ENCODE data around the gene ZFYVE27. TPM values are rescaled to one million over a fixed set of nuclear protein-coding genes. Genes with fewer than 3 reads are reported as not detected.

The ZFYVE27 gene
- total and polyA plus RNA-seq, 9 donors, result 14.4 to 30.1 (median 25.6) TPM

- Histone ChIP-seq H3K4me1 (ENCODE audit: insufficient read depth) (no peaks in the 10 kb centered on the region), H3K27me3 (no peaks in the 10 kb centered on the region), H3K36me3 (no peaks in the 10 kb centered on the region), H3K9me3 (no peaks in the 10 kb centered on the region), H3K4me3 (peak overlapping the region; percentile 20), H3K27ac (no peak overlapping the region)
- TF ChIP-seq POLR2A (IDR thresholded peaks at IDR 0.05), result no peak
- TF ChIP-seq, protein P1, sequence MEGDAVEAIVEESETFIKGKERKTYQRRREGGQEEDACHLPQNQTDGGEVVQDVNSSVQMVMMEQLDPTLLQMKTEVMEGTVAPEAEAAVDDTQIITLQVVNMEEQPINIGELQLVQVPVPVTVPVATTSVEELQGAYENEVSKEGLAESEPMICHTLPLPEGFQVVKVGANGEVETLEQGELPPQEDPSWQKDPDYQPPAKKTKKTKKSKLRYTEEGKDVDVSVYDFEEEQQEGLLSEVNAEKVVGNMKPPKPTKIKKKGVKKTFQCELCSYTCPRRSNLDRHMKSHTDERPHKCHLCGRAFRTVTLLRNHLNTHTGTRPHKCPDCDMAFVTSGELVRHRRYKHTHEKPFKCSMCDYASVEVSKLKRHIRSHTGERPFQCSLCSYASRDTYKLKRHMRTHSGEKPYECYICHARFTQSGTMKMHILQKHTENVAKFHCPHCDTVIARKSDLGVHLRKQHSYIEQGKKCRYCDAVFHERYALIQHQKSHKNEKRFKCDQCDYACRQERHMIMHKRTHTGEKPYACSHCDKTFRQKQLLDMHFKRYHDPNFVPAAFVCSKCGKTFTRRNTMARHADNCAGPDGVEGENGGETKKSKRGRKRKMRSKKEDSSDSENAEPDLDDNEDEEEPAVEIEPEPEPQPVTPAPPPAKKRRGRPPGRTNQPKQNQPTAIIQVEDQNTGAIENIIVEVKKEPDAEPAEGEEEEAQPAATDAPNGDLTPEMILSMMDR (IDR thresholded peaks at IDR 0.05), result no peak
- no peak for TF ChIP-seq EP300 (IDR thresholded peaks at IDR 0.05)
- 40 to 52% (median 49%) methylated on average over 8 of the region's 8 CpGs for WGBS, 3 donors
- intact Hi-C loops (cut with DNase I), result no loop called here
- DNase-seq, result peak in 1 of 5 donors; percentile 23
Measured at GRCh38 chr10:97726636-97727178, 10.2 kb upstream of the ZFYVE27 start.

DNA sequence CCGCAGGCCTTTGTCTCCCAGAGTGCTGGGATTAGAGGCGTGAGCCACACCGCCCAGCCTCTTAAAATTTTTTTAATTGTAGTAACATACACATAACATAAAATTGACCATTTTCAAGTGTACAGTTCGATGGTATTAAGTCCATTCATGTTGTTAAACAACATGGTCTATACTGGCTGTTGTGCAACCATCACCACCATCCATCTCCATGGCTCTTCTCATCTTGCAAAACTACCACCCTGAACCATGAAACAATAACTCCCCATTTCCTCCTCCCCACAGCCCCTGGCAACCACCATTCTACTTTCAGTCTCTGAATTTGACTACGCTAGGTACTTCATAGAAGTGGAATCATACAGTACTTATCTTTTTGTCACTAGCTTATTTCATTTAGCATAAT is 7.9 kb upstream of the ZFYVE27 start:
- Histone ChIP-seq H3K9me3 (no peaks in the 10 kb centered on the region), H3K4me1 (ENCODE audit: insufficient read depth) (no peaks in the 10 kb centered on the region), H3K36me3 (no peaks in the 10 kb centered on the region), H3K27ac (no peak overlapping the region), H3K4me3 (no peak overlapping the region), H3K27me3 (no peaks in the 10 kb centered on the region)
- WGBS, 3 donors, result 91 to 96% (median 95%) methylated on average over 5 of the region's 5 CpGs
- intact Hi-C loops (cut with DNase I), result no loop called here
- TF ChIP-seq POLR2A (IDR thresholded peaks at IDR 0.05) (no peak), EP300 (IDR thresholded peaks at IDR 0.05) (no peak)
- TF ChIP-seq, protein P1 (IDR thresholded peaks at IDR 0.05), result no peak
- no peak for DNase-seq

DNA sequence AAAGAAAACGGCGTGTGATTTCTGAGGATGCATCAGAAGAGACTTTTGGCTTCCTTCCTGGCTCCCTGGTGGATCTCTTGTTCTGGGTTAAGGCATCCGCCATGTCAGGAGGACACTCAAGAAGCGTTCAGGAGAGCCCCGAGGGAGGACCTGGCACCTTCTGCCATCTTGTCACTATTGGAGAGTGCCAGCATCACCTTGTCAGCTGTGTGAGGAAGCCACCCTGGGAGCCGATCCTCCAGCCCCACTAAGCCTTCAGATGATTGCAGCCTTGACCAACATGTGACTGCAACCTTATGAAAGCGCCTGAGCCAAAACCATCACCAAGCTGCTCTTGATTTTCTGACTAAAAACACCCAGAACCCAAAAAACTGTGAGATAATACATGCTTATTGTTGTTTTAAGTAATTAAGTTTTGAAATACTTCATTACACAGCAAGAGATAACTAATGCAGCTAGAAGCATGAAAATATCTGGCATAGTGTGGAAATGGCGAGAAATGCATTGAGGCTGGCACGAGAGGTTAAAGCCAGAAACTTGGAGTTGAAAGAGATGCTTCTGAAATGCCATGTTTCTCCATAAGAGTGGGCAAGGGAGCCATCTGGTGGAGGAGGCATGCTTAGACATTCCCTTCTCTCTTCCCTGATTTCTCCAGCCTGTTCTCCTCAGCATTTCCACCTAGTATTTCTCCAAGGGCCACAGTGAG is 5.4 kb upstream of the ZFYVE27 start:
- TF ChIP-seq EP300 (IDR thresholded peaks at IDR 0.05), result no peak
- TF ChIP-seq POLR2A (IDR thresholded peaks at IDR 0.05), result no peak
- TF ChIP-seq, protein P1 (IDR thresholded peaks at IDR 0.05), result peak; percentile 46 to 91 (median 90)
- intact Hi-C loops (cut with DNase I), result loop anchor here (2.0 to 10.0 kb wide), 6 partner anchors 23 to 57 kb away; no protein-coding TSS in a partner anchor
- Histone ChIP-seq H3K27ac (no peak overlapping the region), H3K4me3 (no peak overlapping the region), H3K4me1 (ENCODE audit: insufficient read depth) (no peaks in the 10 kb centered on the region), H3K9me3 (no peaks in the 10 kb centered on the region), H3K27me3 (no peaks in the 10 kb centered on the region), H3K36me3 (no peaks in the 10 kb centered on the region)
- 55 to 61% (median 59%) methylated on average over 9 of the region's 9 CpGs for WGBS, 3 donors
- peak; percentile 60 to 83 (median 65) for DNase-seq

DNA sequence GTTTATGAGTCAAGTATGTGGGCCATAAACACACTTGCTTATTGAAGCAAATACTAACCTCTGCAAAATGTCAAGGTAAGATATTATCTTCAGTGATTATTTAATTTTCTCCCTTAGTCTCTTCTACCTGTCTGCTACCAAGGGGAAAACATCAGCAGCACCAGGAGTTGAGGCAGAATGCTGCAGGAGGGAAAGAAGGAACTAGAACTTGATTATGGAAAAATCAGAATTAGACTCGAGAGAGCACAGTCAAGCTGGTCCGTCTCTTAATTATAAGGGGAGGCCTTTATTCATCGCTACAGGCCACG is 4.9 kb upstream of the ZFYVE27 start:
- Histone ChIP-seq H3K27me3 (no peaks in the 10 kb centered on the region), H3K4me3 (no peak overlapping the region), H3K9me3 (no peaks in the 10 kb centered on the region), H3K36me3 (no peaks in the 10 kb centered on the region), H3K27ac (no peak overlapping the region), H3K4me1 (ENCODE audit: insufficient read depth) (no peaks in the 10 kb centered on the region)
- intact Hi-C loops (cut with DNase I), result loop anchor here (2.0 to 10.0 kb wide), 6 partner anchors 23 to 57 kb away; no protein-coding TSS in a partner anchor
- 70 to 75% (median 71%) methylated on average over 4 of the region's 4 CpGs for WGBS, 3 donors
- TF ChIP-seq, protein P1 (IDR thresholded peaks at IDR 0.05), result no peak
- DNase-seq, result peak in 1 of 5 donors; percentile 1

All from ovary (tissue), 9 donors.